ENCODE results near the gene PAK4.
"Not testable (repeated sequence)": the region's sequence is repeated elsewhere in the genome, so short reads cannot be mapped to it uniquely, and the experiment has no call there.

Gene PAK4

GRCh38 chr19:39125554-39126311 is at the start of gene PAK4:
TSS of gene PAK4 (plus strand) at chr19:39125786. CDS start at chr19:39169554, 43,768 bp downstream.
- DNase-seq (ENCODE audit: low read depth): peak; percentile 99

- DNase-seq (ENCODE audit: low read depth): no peak
Observed at GRCh38 chr19:39077323-39077722, 48.3 kb upstream of the PAK4 start.

GRCh38 chr19:39078436-39079200 is 47.0 kb upstream of the PAK4 start:
- DNase-seq (ENCODE audit: low read depth): no peak

- no peak for DNase-seq (ENCODE audit: low read depth)
Observed at GRCh38 chr19:39080431-39080830, 45.2 kb upstream of the PAK4 start.

- no peak for DNase-seq (ENCODE audit: low read depth)
Observed at GRCh38 chr19:39082167-39082566, 43.4 kb upstream of the PAK4 start.

GRCh38 chr19:39082745-39083598 is 42.6 kb upstream of the PAK4 start:
- no peak for DNase-seq (ENCODE audit: low read depth)

GRCh38 chr19:39083599-39083982 is 42.0 kb upstream of the PAK4 start:
- no peak for DNase-seq (ENCODE audit: low read depth)

GRCh38 chr19:39083983-39084731 is 41.4 kb upstream of the PAK4 start, which contains the start of gene ACP7:
TSS of gene ACP7 (plus strand) at chr19:39084368. CDS start at chr19:39085270, 902 bp downstream.
- peak; percentile 13 for DNase-seq (ENCODE audit: low read depth)

GRCh38 chr19:39084732-39085080 is 40.9 kb upstream of the PAK4 start:
- no peak for DNase-seq (ENCODE audit: low read depth)

GRCh38 chr19:39085392-39085791 is 40.2 kb upstream of the PAK4 start:
- no peak for DNase-seq (ENCODE audit: low read depth)

- no peak for DNase-seq (ENCODE audit: low read depth)
Observed at GRCh38 chr19:39086386-39086785, 39.2 kb upstream of the PAK4 start.

GRCh38 chr19:39087907-39088686 is 37.5 kb upstream of the PAK4 start:
- DNase-seq (ENCODE audit: low read depth): no peak

- not testable (repeated sequence) for DNase-seq (ENCODE audit: low read depth)
Observed at GRCh38 chr19:39090016-39090415, 35.6 kb upstream of the PAK4 start.

- no peak for DNase-seq (ENCODE audit: low read depth)
Observed at GRCh38 chr19:39090881-39091280, 34.7 kb upstream of the PAK4 start.

- not testable (repeated sequence) for DNase-seq (ENCODE audit: low read depth)
Observed at GRCh38 chr19:39095799-39096540, 29.6 kb upstream of the PAK4 start.

GRCh38 chr19:39097299-39097698 is 28.3 kb upstream of the PAK4 start:
- no peak for DNase-seq (ENCODE audit: low read depth)

GRCh38 chr19:39097721-39098120 is 27.9 kb upstream of the PAK4 start:
- DNase-seq (ENCODE audit: low read depth): no peak

GRCh38 chr19:39098365-39099269 is 27.0 kb upstream of the PAK4 start:
- DNase-seq (ENCODE audit: low read depth): no peak

- DNase-seq (ENCODE audit: low read depth): no peak
Observed at GRCh38 chr19:39099341-39099740, 26.2 kb upstream of the PAK4 start.

All from activated T-cell treated with anti-CD3 and anti-CD28 coated beads for 48 hours (primary cell).